T-helper 22 cell (primary cell): ENCODE data around the gene ZNF680.
"Not testable (repeated sequence)": the region's sequence is repeated elsewhere in the genome, so short reads cannot be mapped to it uniquely, and the experiment has no call there.

Experiments
- DNase-seq: peaks from one replicate; pipeline ENCODE4 v3.0.0-alpha.2; 2020; ENCODE audit warnings: low read depth

Gene ZNF680

DNA sequence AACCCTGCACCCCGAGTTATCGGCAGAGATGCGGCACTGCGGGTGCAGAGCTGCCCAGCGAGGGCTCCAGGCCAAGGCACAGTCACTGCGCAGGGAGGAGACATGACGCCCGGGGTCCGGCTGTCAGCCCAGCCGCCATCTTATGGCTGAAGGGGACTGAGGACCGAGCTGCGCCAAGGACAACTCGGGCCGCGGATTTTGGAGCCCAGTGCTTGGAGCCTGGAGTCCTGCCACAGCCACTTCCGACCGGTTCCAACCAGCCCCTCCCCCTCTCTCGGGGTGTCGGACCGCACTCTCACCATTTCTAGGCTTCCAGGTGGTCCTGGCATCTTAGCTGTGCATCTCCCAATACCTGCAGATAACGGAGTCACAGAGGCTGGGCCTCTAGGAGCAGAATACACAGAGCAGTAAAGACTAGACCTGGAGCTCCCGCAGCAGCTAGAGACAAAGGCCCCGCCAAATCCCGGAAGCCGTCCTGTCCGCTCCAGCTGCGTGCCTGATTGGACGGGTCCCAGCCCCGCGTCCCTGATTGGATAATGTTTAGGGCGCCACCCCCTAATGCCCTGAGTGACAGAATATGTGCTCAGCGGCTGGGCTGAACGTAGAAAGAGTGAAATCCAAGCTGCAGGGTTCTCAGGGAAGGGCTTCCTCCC, at the start of gene ZNF680:
ZNF680 (minus strand) TSS at position 446 of the 653 bp plus-strand sequence; CDS start at position 329, 117 bp downstream.
- peak; percentile 76 for DNase-seq

DNA sequence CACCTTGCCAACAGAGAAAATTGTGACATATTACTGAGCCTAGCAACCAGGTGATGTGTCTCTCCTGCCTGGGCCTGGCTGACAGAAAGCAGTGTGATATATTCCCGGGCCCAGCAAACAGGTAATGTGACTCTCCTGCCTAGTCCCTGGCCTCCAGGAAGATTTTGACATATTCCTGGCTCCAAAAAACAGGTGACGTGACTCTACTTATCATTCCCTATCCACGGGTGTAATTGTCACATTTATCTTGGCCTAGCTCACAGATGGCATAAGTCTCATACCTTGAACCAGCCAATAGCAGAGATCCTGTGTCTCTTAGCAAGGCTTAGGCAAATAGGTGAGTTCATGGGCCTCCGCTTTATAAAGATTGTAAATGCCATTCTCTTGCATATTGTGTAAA, 49.6 kb upstream of the ZNF680 start:
- no peak for DNase-seq

DNA sequence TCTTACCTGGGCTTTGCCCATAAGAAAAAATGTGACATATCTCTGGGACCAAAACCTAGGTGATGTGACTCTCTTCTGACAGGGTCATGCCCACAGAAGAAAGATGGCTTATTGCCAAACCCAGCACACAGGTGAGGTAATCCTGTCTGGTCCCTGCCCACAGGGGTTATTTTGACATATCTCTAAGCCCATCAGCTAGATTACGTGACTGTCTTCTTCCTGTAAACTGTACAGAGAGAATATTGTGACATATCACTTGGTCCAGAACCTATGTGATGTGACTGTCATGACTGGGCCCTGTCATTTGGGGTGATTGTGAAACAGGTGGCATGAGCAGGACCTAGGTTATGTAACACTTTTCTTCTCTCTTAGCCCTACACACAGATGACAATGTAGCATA, 48.8 kb upstream of the ZNF680 start:
- DNase-seq, result no peak

DNA sequence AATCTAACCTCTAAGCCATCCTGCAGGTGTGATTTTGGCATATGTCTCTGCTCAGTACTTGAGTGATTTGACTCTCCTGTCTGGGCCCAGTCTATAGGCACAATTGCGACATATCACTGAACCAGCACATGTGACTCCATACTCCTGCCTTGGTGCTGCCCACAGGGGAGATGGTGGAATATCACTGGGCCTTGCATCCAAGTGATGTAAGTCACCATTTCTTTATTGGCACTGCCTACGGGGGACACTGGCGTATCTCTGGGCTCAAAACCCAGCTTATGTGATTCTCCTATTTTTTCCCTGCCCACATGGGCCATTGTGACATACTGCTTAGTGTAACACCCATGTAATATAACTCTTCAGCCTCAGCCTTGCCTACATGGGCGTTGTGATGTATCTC, 48.1 kb upstream of the ZNF680 start:
- DNase-seq, result no peak

DNA sequence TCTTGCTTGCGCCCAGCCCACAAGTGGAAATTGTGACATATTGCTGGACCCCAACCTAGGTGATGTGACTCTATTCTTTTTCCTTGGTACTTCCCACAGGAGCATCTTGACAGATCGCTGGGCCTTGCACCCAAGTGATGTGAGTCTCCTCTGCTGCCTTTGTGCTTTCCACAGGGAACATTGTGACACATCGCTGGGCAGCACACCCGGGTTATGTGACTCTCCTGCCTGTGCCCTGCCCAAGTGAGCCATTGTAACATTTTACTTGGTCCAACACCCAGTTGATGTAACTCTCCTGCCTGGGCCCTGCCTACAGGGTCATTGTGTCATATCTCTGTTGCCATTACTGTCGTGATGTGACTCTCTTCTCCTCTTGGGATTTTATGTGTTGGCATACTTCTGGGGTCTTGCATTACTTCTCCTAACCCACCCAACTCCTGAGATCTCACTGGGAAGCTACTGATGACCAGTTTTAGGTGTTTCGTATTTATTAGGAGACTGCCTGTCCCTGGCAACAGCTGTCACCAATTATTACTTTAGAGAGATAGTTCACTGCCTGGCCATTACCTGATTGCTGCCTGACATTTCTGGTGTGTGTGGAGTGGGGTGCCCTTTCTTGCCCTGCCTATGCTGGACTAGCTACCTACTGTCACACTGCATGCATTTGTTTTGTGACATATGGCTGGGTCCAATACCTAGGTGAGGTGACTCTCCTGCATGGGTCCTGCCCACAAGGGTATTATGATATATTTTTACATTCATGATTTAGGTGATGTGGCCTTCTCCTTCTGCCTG, 45.4 kb upstream of the ZNF680 start:
- no peak for DNase-seq

DNA sequence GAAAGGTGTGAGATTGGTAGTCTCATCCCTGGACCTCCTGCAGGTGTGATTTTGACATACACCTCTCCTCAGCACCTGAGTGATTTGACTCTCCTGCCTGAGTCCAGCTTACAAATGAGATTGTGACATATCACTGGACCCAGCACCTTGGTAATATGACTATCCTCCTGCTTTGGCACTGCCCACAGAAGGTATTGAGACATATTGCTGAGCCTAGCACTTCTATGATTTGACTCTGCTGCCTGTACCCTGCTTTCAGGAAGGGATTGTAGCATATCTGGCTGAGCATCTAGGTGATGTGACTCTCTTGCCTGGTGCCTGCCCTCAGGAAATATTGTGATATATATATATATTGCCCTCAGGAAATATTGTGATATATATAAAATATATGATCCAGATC, 43.5 kb upstream of the ZNF680 start:
- no peak for DNase-seq

DNA sequence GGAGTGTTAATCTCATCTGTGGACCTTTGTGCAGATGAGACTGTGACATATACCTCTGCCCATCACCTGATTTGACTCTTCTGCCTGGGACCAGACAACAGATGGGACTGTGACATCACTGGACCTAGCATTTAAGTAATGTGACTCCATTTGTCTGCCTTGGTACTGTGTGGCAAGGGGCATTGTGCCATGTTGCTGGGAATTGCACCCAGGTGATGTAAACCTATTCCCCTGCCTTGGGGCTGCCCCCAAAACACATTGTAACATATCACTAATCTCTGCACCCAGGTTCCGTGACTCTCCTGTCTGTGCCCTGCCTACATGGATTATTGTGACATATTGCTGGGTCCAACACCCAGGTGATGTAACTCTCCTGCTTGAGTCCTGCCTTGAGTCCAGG, 40.4 kb upstream of the ZNF680 start:
- DNase-seq, result no peak

DNA sequence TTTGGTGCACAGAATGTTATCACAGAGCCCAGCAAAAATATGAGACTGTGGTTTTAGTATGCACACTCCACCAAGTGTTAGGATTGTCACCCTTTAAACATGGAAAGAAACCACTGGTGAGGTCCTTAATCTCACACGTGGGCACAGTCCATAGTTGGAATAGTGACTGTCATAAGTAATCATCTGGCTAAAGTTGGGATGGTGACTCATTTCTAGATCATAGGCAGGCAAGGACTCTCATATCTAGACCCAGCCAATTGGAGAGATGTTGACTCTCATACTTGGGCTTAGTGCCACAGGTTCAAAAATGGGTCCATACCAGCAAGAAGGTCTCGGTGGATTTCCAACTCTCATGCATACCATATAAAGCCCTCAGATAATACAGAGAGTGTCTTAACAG, 39.6 kb upstream of the ZNF680 start:
- no peak for DNase-seq

DNA sequence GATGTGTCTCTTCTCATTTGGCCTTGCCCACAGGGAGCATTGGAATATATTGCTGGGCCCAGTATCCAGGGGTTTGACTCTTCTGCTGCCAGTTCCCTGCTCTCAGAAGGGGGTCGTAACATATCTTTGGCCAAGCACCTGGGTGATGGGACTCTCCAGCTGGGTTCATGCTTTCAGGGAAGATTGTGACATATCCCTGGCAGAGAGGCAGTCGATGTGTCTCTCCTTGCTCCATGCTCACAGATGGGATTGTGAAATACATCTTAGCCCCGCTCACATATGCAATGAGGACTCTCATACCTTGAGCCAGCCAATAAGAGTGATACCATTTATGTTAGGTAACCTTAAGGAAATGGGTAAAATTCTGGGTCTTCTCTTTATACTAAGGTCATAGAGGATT, 39.2 kb upstream of the ZNF680 start:
- DNase-seq, result no peak

DNA sequence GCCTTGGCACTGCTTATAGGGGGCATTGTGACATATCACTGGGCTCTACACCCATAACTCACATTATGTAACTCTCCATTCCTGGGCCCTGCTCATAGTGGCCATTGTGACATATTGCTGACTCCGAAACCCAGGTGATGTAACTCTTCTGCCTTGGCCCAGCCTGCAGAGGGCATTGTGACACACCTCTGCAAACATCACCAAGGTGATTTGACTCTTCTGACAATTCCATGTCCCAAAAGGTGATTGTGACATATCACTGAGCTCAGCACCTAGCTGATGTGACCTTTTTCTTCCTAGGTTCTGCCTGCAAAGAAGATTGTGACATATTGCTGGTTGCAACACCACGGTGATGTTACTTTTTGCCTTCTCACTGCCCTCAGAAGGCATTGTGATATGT, 36.5 kb upstream of the ZNF680 start:
- DNase-seq, result no peak

DNA sequence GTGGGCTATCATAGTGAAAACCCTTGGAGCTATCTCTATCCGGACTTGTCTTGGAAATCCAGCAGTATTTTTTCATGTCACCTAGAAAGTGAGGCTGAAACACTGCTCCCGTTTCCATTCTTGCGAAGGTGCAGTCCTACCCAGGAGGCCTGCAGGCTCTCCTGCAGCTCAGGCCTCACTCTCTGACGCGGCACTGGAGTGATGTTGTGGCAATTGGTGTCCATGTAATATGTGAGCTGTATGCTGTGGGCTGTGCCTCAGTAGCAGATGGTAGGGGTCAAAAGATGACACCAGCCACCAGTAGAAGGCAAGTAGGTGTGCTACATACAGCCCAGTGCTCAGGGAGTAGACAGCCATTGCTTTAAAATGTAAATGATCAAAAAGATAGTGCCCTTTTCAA, 28.1 kb upstream of the ZNF680 start:
- no peak for DNase-seq

DNA sequence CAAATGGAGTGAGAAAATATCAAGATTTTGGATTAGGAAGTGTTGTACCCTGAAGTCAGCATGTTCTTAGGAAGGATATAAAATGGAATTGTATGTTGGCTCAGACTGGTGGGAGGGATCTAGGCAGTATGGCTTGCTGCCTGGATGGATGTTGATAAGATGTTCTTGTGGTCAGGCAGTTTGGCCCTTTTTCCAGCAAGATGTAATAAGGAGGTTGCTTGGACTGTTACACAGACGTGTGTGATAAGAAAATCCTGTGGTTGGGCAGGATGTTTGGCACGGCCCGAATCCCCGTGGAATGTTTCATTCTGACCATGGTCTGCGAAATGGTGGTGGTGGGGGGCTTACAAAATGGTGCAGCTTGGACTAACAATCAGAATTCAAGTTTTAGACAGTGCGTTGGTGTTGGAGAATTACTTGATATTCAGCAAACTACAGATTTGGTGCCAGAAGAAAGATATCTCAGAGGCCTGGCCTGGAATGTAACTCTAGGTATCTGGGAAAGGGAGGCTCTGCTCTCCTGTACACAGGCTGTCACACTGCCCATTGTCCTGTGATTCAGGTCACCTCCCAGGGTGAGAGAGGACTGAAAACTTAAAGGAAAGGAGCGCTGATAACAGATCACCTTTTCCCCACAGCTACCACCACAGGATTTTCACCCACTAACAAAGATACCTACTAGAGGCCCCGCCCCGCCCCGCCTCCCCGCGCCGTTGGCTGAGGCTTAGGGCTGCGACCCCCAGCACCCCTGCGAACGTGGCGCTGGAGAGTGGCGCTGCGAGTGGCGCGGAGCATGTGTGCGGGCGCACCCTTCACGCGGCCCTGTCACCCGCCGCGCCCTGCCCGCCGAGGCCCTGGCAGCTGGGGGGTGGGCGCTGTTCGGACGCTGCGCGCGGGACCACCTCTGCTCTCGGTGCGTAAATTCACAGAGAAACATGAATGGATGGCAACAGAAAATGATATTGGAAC, 19.3 kb upstream of the ZNF680 start:
- DNase-seq, result no peak

DNA sequence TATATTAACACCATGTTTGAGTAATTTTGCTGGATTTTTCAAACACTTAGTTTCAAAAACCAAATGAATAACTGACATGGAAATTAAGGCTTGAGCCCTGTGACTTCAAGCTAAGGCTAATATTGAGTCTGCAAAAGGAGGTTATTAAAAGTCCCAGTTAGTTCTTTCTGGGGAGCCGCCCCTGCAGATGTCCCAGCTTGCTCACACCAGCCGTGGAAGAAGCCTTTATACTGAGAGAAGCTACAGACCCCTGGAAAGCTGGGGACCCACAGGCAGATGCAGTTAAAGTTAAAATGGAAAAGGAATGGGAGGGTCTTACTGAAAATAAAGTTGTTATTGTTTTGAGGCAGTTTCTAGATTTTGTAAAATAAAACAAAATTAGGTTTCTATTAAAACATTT, 18.5 kb upstream of the ZNF680 start:
- DNase-seq, result no peak

DNA sequence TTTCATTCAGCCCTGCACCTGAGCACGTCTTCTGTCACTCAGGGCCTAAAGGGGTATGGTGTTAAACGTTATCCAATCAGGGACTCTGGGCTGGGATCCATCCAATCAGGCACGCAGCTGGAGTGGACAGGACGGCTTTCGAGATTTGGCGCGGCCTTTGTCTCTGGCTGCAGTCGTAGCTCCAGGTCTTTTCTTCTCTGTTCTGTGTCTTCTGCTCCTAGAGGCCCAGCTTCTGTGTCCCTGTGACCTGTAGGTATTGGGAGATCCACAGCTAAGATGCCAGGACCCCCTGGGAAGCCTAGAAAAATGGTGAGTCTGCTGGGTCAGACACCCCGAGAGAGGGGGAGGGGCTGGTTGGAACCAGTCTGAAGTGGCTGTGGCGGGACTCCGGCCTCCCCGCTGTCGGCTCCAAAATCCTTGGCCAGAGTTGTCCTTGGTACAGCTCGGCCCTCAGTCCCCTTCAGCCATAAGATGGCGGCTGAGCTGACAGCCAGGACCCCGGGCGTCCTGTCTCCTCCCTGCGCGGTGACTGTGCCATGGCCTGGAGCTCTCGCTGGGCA, 11.7 kb upstream of the ZNF680 start:
- no peak for DNase-seq

DNA sequence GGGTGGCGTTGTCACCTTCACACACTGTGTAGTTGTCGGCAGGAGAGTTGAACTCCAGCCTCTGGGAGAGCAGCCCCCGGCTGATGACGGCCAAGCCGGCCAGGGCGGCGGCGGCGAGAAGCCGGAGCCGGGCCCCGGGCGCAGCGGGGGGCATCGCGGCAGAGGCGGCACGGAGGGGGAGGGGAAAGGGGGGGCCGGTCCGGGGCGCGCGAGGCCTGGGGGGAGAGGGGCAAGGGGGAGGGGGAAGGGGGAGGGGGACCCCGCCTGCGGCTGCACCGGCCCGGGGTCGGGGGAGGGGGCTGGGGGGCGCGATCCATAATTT, 7.4 kb upstream of the ZNF680 start:
- not testable (repeated sequence) for DNase-seq

DNA sequence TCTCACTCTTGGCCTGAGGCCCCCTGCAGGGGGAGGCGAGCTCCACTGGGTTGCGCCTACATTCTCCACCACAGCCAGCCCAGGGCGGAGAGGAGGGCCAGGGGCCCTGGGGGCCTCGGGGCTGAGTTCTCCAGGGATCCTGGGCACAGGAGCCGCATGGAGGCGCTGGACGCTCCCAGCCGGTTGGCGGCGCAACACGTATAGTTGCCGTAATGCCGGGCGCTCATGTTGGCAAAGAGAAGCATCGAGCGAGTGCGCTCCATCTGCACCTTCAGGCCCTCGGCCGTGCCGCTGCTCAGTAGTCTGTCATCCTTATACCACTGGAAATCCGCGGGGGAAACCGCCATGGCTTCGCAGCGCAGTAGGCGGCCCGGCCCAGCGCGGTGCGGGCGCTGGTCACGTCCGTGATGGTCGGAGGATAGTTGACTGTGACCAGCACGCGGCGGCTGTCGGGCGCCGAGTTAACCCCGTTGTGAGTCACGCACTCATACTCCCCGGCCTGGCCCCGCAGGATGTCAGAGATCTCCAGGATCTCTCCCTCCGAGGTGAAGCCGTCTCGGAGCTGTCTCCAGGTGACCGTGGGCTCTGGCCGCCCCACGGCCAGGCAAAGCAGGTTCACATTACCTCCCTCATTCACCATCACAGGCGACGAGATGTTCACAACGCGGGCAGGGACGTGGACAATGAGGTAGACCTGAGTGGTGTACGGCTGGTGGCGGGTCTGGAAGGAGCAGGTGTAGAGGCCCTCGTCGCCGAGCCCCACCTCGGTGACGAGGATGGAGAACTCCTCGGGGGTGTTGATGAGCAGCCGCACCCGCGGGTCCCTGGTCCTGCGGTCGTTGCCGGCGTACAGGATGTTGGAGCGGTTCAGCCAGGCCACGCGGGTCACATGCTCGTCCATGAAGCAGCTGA, 6.8 kb upstream of the ZNF680 start:
- DNase-seq, result peak; percentile 28

DNA sequence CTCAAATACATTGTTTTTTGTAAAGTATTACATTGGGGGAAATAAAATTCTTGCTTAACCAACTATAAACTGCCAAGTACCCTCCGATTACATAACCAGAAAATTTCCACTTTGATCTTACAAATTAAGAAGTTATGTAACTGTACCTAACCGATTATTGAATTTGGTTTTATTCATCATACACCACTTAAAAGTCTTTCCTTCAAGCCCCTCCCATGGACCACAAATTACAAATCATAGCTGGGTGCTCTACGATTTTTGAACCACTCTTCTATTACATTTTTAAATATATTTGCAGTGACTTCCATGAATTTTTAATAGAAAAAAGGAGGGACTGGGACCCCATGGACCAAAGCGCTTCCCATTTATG, 630 bp downstream of the ZNF680 start:
- DNase-seq, result no peak

DNA sequence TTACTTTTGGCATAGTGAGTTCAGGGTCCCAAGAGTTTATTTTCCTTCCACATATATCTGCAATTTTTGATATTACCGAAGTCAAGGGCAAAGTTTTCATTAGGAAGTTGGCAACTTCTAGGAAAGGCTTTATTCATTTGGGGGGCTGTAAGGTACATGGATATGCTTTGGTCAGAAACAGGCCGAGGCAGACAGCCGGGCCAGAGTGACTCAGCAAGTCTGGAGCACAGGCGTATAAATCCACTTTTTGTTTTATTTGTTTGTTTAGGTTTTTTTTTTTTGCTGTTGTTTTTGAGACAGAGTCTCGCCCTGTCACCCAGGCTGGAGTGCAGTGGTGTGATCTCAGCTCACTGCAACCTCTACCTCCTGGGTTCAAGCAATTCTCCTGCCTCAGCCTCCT, 3.7 kb downstream of the ZNF680 start:
- no peak for DNase-seq

DNA sequence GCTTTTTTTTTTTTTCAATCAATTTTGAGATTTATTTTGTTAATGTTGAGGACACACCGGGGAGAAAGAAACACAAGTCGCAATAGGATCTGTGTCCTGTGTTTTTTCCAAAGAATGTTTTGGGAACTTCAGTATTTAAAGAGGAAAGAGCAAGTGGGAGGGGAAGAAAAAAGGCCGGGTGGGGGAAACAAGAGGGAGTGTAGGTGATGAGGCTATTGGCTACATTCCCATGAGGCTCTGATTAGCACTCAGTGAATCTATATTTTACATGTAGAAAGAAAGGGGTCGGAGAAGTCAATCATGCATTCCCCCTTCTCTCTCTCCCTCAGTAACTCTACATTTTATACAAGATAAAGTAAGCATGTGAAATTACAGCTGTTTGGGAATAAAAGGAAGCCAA, 4.1 kb downstream of the ZNF680 start:
- no peak for DNase-seq

DNA sequence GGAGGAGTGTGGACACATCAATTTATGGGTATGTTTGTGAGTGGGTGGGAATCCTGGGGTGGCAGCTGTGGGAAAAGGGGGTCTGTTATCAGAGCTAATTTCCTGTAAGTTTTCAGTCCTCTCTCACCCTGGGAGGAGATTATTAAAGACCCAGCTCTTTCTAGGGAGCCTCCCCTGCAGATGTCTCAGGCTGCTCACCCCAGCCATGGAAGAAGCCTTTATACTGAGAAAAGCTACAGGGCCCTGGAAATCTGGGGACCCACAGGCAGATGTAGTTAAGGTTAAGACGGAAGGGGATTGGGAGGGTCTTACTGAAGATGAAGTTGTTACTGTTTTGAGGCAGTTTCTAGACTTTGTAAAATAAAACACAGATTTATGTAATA, 4.6 kb downstream of the ZNF680 start:
- no peak for DNase-seq

DNA sequence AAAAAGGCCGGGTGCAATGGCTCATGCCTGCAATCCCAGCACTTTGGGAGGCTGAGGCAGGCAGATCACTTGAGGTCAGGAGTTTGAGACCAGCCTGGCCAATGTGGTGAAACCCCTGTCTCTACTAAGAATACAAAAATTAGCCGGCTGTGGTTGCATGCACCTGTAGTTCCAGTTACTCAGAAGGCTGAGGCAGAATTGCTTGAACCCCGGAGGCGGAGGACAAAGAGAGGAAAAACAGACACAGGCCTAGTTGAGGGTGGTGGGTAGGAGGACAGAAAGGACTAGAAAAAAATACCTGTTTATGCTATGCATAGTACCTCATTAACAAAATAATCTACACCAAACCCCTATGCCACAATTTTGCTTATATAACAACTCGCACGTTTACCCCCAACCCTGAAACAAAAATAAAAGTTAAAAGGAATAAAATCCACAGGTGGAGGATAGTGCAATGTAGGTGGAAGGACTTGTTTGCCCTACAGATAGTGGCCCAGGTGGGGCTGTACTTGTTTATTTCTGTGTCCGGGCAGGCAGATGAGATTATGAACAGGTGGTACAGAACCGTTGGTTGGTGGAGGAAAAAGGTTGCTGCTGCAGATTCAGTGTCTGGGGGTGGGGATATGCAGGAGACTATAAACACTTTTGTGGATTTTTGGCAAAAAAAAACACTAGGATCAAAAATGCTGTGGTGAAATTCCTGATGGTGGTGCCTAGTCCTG, 5.1 kb downstream of the ZNF680 start:
- DNase-seq, result no peak
